NCI-H524 treated with DMSO at 0.1 percent for 48 hours (cell line): ENCODE data around the gene APOBEC2.
A peak's percentile ranks its signal among the peaks of the same experiment; 100 is the strongest.
"Not testable (repeated sequence)": the region's sequence is repeated elsewhere in the genome, so short reads cannot be mapped to it uniquely, and the experiment has no call there.

Experiments used
- DNase-seq: peaks from one replicate; lab custom pipeline; 2025; lab: John Stamatoyannopoulos, UW

APOBEC2 gene

GRCh38 chr6:41053041-41053440 is at the start of gene APOBEC2:
APOBEC2 (plus strand) TSS chr6:41053202; CDS start chr6:41053348, 146 bp downstream.
- DNase-seq: peak; percentile 23

- DNase-seq: not testable (repeated sequence)
These were observed 46.8 kb upstream of the APOBEC2 start for GRCh38 chr6:41006217-41006616.

- DNase-seq: not testable (repeated sequence)
These were observed 46.0 kb upstream of the APOBEC2 start for GRCh38 chr6:41006980-41007379.

GRCh38 chr6:41008011-41008410 is 45.0 kb upstream of the APOBEC2 start:
- DNase-seq: no peak

GRCh38 chr6:41009669-41010068 is 43.3 kb upstream of the APOBEC2 start:
- no peak for DNase-seq

GRCh38 chr6:41011673-41012072 is 41.3 kb upstream of the APOBEC2 start:
- no peak for DNase-seq

GRCh38 chr6:41013466-41014153 is 39.4 kb upstream of the APOBEC2 start:
- DNase-seq: no peak

- no peak for DNase-seq
These were observed 38.2 kb upstream of the APOBEC2 start for GRCh38 chr6:41014780-41015179.

GRCh38 chr6:41015860-41016259 is 37.1 kb upstream of the APOBEC2 start:
- DNase-seq: not testable (repeated sequence)

- no peak for DNase-seq
These were observed 35.3 kb upstream of the APOBEC2 start for GRCh38 chr6:41017663-41018062.

GRCh38 chr6:41021832-41022231 is 31.2 kb upstream of the APOBEC2 start:
- DNase-seq: peak; percentile 31

GRCh38 chr6:41022294-41022693 is 30.7 kb upstream of the APOBEC2 start:
- DNase-seq: no peak

- DNase-seq: no peak
These were observed 29.9 kb upstream of the APOBEC2 start for GRCh38 chr6:41023114-41023513.

- no peak for DNase-seq
These were observed 27.0 kb upstream of the APOBEC2 start for GRCh38 chr6:41025966-41026530.

GRCh38 chr6:41027241-41027640 is 25.8 kb upstream of the APOBEC2 start:
- DNase-seq: no peak

- no peak for DNase-seq
These were observed 25.0 kb upstream of the APOBEC2 start for GRCh38 chr6:41027799-41028560.

- no peak for DNase-seq
These were observed 24.2 kb upstream of the APOBEC2 start for GRCh38 chr6:41028561-41029412.

- DNase-seq: no peak
These were observed 20.2 kb upstream of the APOBEC2 start for GRCh38 chr6:41032830-41033229.

- no peak for DNase-seq
These were observed 19.2 kb upstream of the APOBEC2 start for GRCh38 chr6:41033776-41034175.

- DNase-seq: no peak
These were observed 16.8 kb upstream of the APOBEC2 start for GRCh38 chr6:41036186-41036585.

GRCh38 chr6:41036601-41037000 is 16.4 kb upstream of the APOBEC2 start:
- no peak for DNase-seq
